ENCODE data around the gene GPR107.

GPR107 gene

GRCh38 chr9:130058887-130059286 is 5.2 kb downstream of the GPR107 start:
- no peak for DNase-seq

- no peak for DNase-seq
Observed at GRCh38 chr9:130060296-130060695, 6.6 kb downstream of the GPR107 start.

- no peak for DNase-seq
Observed at GRCh38 chr9:130062750-130063149, 9.0 kb downstream of the GPR107 start.

GRCh38 chr9:130064621-130065020 is 10.9 kb downstream of the GPR107 start:
- no peak for DNase-seq

GRCh38 chr9:130069048-130069447 is 15.3 kb downstream of the GPR107 start:
- no peak for DNase-seq

GRCh38 chr9:130072515-130073235 is 19.0 kb downstream of the GPR107 start:
- no peak for DNase-seq

DNA sequence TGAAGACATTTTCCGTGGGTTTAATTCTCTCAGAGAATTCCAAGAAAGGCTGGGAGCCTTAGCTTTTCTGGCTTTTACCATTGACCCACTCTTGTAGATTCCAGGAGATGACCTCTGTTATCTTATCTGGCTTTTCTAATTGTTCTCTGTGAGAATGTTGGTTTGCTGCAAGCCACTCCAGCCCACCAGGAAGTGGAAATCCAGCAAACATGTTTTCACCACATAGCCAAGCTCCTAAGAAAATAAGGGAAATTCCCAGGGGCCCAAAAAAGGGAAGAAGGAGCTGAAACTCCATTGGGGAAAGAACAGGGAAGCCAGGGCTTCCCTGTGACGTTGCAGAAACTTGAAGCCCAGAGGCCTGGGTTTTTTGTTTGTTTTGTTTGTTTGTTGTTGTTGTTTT is 19.7 kb downstream of the GPR107 start:
- DNase-seq: no peak

- DNase-seq: no peak
Observed at GRCh38 chr9:130078547-130078946, 24.8 kb downstream of the GPR107 start.

- DNase-seq: no peak
Observed at GRCh38 chr9:130084337-130084736, 30.6 kb downstream of the GPR107 start.

GRCh38 chr9:130088051-130088450 is 34.3 kb downstream of the GPR107 start:
- DNase-seq: no peak

DNA sequence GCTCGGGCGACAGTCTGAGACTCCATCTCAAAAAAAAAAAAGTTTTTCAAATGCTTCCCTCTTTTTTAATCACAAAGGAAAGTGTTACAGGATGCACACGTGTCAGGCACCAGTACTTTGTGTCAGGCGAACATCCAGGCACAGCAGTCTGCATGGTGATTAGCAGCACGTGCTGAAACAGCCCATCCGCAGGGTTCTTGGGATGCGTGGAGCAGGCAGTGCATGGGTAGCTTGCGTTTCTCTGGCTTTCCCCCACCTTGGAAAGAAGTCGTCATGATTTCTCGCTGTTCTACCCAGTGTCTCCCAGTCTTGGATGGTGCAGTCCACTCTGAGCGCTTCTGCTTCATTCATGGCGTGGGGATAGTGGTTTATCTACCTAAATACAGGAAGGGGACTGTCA is 35.4 kb downstream of the GPR107 start:
- DNase-seq: no peak

- DNase-seq: no peak
Observed at GRCh38 chr9:130090915-130091314, 37.2 kb downstream of the GPR107 start.

GRCh38 chr9:130092910-130093309 is 39.2 kb downstream of the GPR107 start:
- no peak for DNase-seq

DNA sequence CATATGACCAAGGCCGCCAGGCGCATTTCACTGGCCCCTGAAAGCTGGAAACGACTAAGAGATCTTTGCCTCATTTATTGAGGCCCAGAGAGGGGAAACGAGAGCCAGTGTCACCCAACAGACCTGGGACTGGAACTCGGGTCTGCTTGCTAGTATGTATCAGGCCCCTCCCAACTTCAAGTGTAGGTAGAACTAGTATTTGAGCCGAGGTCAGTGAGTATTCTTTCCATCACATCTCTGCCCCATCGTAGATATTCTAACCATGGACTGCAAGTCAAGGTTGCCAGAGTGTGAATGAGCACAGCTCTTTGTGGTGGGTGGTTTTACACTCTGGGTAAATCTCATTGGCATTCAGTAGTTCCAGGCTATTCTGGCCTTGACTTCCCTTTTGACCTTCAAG is 42.2 kb downstream of the GPR107 start:
- DNase-seq: no peak

GRCh38 chr9:130100681-130101080 is 47.0 kb downstream of the GPR107 start:
- DNase-seq: no peak

DNA sequence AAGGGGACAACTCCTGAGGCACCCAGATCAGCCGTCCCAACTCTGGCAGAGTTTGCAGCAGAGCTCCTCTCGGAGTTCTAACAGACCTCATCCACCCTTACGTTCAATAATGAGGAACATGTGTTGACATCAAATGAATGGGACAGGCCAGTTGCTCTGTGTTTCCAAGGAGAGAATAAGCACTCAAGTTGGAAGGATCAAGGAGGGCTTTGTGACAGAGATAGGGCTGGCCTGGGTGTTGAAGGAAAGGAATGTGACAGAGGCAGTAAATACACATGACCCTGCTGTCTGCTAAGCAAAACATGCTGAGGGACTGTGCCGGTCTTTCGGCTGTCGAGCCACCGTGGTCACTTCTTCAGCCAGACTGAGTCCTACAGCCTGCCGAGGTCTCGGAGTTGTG is 48.2 kb downstream of the GPR107 start:
- DNase-seq: no peak

DNA sequence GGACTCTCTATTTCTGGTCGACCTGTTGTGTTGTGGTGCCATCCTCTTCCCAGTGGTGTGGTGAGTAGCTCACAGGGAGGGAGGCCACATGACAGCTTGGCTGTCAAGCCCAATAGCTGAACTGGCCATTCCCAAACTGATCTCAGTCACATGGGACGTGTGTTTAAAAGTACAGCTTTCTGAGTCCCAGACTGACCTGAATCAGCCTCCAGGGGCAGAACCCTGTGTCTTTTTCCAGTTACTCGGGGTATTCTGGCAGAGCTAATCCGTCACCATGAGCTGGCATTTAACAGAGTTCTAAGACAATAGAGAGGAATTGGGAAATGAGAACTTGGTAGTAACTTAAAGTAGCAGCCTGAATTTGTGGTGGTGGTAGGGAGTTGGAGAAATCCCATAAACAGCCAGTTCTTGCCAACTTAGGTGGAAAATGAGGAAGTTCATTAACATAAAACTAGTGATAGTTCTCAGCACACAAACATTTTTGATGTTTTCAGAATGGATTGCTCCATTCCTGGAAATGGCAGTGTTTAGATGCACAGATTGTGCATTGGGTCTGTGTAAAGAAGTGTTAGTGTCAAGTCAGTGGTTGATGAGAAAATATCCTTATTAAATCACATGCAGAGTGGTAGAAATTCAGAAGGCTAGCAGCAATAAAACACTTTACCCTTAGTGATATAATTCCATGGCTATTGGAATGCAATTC is 50.9 kb downstream of the GPR107 start:
- no peak for DNase-seq

- no peak for DNase-seq
Observed at GRCh38 chr9:130106860-130107233, 53.1 kb downstream of the GPR107 start.

GRCh38 chr9:130107234-130107861 is 53.6 kb downstream of the GPR107 start:
- DNase-seq: peak; percentile 72

DNA sequence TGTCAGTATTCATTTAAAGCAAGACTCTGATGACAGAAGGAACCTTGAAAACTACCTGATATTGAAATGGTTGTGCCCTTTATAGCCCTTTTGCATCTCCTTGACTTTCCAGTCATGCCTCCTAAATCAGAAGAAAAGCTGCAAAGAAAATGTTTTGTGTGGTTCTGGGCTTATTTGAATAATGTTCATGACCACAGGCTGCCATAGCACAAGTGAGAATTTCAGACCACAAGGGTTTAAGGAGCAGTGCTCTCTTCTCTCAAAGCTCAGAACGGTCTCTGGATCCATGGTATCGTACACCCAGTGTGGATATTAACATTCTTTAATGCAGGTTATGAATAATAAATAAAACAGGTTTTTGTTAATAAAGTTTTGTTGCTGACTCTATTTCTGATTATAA is 54.2 kb downstream of the GPR107 start:
- DNase-seq: no peak

GRCh38 chr9:130110166-130110565 is 56.5 kb downstream of the GPR107 start:
- DNase-seq: no peak

DNA sequence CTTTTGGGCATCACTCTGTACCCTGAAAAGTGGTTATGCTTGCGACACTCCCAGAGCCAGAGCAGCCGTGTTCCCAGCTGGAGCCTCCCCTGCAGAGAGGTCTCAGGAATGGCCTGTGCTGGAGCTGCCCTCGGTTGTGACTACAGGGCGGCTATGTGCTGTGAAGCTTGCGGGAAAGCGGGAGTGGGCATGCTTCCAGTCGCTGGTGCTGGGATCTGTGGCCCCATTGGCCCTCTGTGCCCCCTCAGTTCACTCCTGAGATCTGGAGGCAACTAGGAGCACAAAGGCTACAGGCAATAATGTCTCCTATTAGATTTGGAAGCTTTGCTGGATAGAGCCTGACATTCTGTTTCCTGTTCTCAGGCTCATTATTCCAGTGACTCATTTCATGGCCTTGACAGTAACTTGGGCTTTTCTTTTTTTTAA is 56.9 kb downstream of the GPR107 start:
- no peak for DNase-seq

DNA sequence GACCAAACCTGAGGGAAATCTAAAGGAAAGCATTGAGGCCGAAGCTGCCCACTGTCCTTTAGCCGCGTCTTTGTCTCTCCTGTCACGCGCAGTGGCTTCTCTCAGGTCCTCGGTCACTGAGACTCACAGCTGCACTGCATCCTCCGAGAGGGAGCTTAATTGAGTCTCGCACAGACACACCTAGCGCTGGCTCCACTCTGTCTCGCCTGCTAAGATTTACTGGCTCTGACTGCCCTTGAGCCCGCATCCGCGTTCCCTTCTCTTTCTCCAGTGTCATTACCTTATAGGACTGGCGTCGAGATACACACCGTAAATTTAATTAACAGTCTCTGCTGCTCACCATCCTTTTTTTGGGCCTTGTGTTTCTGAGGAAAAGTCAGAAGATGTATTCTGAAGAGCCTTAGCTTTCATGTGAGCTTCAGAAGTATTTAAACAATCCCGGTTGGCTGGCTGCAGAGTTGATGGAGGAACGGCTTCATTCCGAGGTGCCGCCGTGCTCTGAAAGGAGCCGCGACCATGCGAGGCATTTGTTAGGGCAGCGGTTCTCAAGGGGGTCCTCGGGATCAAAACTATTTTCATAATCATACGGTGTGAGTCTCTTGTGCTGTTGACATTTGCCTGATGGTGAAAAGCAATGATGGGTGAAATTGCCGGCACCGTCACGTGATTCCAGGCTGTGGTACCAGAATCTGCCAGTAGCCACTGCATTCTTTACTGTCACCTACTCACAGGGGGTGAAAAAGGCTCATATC is 58.3 kb downstream of the GPR107 start:
- DNase-seq: no peak
